Sigmoid colon (tissue), 7 donors: ENCODE data around the gene SOBP. TPM values are rescaled to one million over a fixed set of nuclear protein-coding genes. Genes with fewer than 3 reads are reported as not detected.

ENCODE experiments used
- DNase-seq: peaks from one replicate; pipeline ENCODE4 v3.0.0-alpha.2; 2019
- H3K27ac ChIP-seq, 4 donors: fragments of 200-600 bp; sonication (generic); one replicate each; pipeline ENCODE4 v1.5.1; 2016 to 2019; ENCODE audit warnings: mild to moderate bottlenecking in 1 of 4
- H3K27me3 ChIP-seq, 3 donors: fragments of 200-600 bp; sonication (generic); one replicate each; pipeline ENCODE4 v1.5.1; 2019; ENCODE audit warnings: mild to moderate bottlenecking in 1 of 3
- H3K36me3 ChIP-seq, 4 donors: fragments of 200-600 bp; sonication (generic); one replicate each; pipeline ENCODE4 v1.5.1; 2016 to 2019
- H3K4me1 ChIP-seq, 4 donors: fragments of 200-600 bp; sonication (generic); one replicate each; pipeline ENCODE4 v1.5.1; 2017 to 2019
- H3K4me3 ChIP-seq, 4 donors: fragments of 200-600 bp; sonication (generic); one replicate each; pipeline ENCODE4 v1.5.1; 2017 to 2019; ENCODE audit warnings: mild to moderate bottlenecking in 2 of 4, moderate library complexity in 1 of 4
- H3K9me3 ChIP-seq, 4 donors: fragments of 200-600 bp in 3 of 4; sonication (generic) in 3 of 4; one replicate each; pipeline versions ENCODE4 v1.5.1 to v1.6.1; 2013 to 2019
- EP300 ChIP-seq, 4 donors: sonication (generic); formaldehyde crosslinking; IDR thresholded peaks; one replicate each; pipeline ENCODE4 v1.6.1; 2017; ENCODE audit warnings: antibody characterized with exemption in 4 of 4
- POLR2A ChIP-seq, 2 donors: fragments of 450-650 bp; IDR thresholded peaks; one replicate each; pipeline ENCODE4 v1.6.1; 2016; ENCODE audit warnings: antibody characterized with exemption in 2 of 2, mild to moderate bottlenecking in 2 of 2, moderate library complexity in 2 of 2
- POLR2AphosphoS5 ChIP-seq, 4 donors: sonication (generic); formaldehyde crosslinking; IDR thresholded peaks; one replicate each; pipeline ENCODE4 v1.6.1; 2017; ENCODE audit warnings: antibody characterized with exemption in 4 of 4
- WGBS, 2 donors: extraction: QIAGEN DNeasy Blood & Tissue Kit; methylation state at CpG; one replicate each; pipeline ENCODE4 v1.1.7; 2013; 5-methylcytosine and 5-hydroxymethylcytosine counted together
- intact Hi-C: fragments of 100-400 bp; cut with DNase I; formaldehyde crosslinking; loops from one replicate; pipeline ENCODE4 v1.15.1; 2023
- polyA plus RNA-seq, 3 donors: library from polyadenylated mRNA; stranded (reverse); fragments of 200-250 nt; gene quantifications; one replicate each; pipeline ENCODE4 v1.2.3, GENCODE V29; 2013
- total RNA-seq, 4 donors: library from RNA; depleted of rRNA; stranded (reverse); fragments of >200 nt; gene quantifications; one replicate each; pipeline ENCODE4 v1.1.0, GENCODE V29; 2016
- TF ChIP-seq, protein P1 (sequence below), 4 experiments: fragments of 450-650 bp in 3 of 4; fragments of 200-600 bp in 1 of 4; IDR thresholded peaks; one replicate each; pipeline ENCODE4 v1.5.1; 2016 to 2019; ENCODE audit warnings: antibody characterized with exemption in 4 of 4, mild to moderate bottlenecking in 3 of 4, moderate library complexity in 2 of 4
- donor health status: healthy with polysubstance abuse.
- donor health status: Bipolar disorder and iron deficiency.
- donor health status: healthy.

Gene SOBP
- total and polyA plus RNA-seq, 7 donors, result 1.2 to 38.5 (median 16.8) TPM

GRCh38 chr6:107543088-107543487 is 53.2 kb downstream of the SOBP start:
- intact Hi-C loops, result no loop called here

GRCh38 chr6:107543567-107543966 is 53.6 kb downstream of the SOBP start:
- WGBS, 2 donors, result 90 to 96% methylated on average over 2 of the region's 2 CpGs
- no peak for DNase-seq
- peaks cover 0 to 29% (median 16%) of the 10 kb centered on the region in 4 donors for H3K4me1 ChIP-seq
- intact Hi-C loops, result no loop called here
- no peaks in the 10 kb centered on the region for H3K27me3 ChIP-seq
- H3K9me3 ChIP-seq, result no peaks in the 10 kb centered on the region
- no peak overlapping the region for H3K27ac ChIP-seq
- H3K36me3 ChIP-seq, result no peaks in the 10 kb centered on the region
- H3K4me3 ChIP-seq, result no peak overlapping the region
- no peak for TF ChIP-seq POLR2A (IDR thresholded peaks at IDR 0.05)
- TF ChIP-seq POLR2AphosphoS5 (IDR thresholded peaks at IDR 0.05), result no peak

More at GRCh38 chr6:107543088-107543487, 53.2 kb downstream of the SOBP start:
- no peaks in the 10 kb centered on the region for H3K36me3 ChIP-seq
- H3K27ac ChIP-seq, result no peak overlapping the region
- H3K4me3 ChIP-seq, result no peak overlapping the region
- peak; percentile 73 for DNase-seq
- no peaks in the 10 kb centered on the region for H3K9me3 ChIP-seq
- WGBS, 2 donors, result 81 to 92% methylated on average over 2 of the region's 2 CpGs
- H3K27me3 ChIP-seq, result no peaks in the 10 kb centered on the region
- peaks cover 0 to 29% (median 16%) of the 10 kb centered on the region in 4 donors for H3K4me1 ChIP-seq
- TF ChIP-seq POLR2A (IDR thresholded peaks at IDR 0.05), result no peak

DNA sequence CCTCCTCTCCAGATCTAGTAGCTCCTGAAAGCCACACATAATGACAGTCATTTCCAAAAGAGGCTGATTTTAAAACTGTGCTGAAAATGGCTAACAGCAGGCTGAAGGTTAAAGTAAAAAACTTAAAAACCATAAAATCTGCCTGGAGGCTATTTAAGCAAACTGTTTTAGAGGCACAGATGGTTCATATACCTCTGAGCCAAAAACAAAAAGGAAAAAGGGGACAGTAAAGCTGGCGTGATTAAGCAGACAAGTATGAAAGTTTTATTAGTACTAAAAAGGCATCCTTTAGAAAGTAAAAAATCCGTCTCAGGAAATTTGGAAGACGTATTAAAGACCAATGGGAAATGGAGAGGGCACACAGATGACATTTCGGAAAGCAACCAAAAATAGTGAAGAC is 55.8 kb downstream of the SOBP start:
- Histone ChIP-seq H3K27me3 (no peaks in the 10 kb centered on the region), H3K4me3 (no peak overlapping the region), H3K9me3 (no peaks in the 10 kb centered on the region), H3K36me3 (peaks cover 0 to 4% (median 0%) of the 10 kb centered on the region in 4 donors), H3K4me1 (peaks cover 0 to 17% (median 7%) of the 10 kb centered on the region in 4 donors), H3K27ac (peak overlapping the region in 2 of 4 donors; percentile 28 to 50)
- intact Hi-C loops, result no loop called here
- TF ChIP-seq POLR2A (IDR thresholded peaks at IDR 0.05), result no peak
- TF ChIP-seq, protein P1, sequence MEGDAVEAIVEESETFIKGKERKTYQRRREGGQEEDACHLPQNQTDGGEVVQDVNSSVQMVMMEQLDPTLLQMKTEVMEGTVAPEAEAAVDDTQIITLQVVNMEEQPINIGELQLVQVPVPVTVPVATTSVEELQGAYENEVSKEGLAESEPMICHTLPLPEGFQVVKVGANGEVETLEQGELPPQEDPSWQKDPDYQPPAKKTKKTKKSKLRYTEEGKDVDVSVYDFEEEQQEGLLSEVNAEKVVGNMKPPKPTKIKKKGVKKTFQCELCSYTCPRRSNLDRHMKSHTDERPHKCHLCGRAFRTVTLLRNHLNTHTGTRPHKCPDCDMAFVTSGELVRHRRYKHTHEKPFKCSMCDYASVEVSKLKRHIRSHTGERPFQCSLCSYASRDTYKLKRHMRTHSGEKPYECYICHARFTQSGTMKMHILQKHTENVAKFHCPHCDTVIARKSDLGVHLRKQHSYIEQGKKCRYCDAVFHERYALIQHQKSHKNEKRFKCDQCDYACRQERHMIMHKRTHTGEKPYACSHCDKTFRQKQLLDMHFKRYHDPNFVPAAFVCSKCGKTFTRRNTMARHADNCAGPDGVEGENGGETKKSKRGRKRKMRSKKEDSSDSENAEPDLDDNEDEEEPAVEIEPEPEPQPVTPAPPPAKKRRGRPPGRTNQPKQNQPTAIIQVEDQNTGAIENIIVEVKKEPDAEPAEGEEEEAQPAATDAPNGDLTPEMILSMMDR (IDR thresholded peaks at IDR 0.05), result no peak
- TF ChIP-seq EP300 (IDR thresholded peaks at IDR 0.05), result no peak
- no peak for TF ChIP-seq POLR2AphosphoS5 (IDR thresholded peaks at IDR 0.05)
- DNase-seq, result no peak
- 79 to 82% methylated on average over 4 of the region's 4 CpGs for WGBS, 2 donors

GRCh38 chr6:107546691-107547450 is 57.0 kb downstream of the SOBP start:
- no peak for TF ChIP-seq POLR2A (IDR thresholded peaks at IDR 0.05)
- TF ChIP-seq POLR2AphosphoS5 (IDR thresholded peaks at IDR 0.05), result no peak
- no peak for TF ChIP-seq EP300 (IDR thresholded peaks at IDR 0.05)
- TF ChIP-seq, protein P1 (IDR thresholded peaks at IDR 0.05), result no peak
- WGBS, 2 donors, result 84 to 85% methylated on average over 6 of the region's 6 CpGs
- intact Hi-C loops, result no loop called here

DNA sequence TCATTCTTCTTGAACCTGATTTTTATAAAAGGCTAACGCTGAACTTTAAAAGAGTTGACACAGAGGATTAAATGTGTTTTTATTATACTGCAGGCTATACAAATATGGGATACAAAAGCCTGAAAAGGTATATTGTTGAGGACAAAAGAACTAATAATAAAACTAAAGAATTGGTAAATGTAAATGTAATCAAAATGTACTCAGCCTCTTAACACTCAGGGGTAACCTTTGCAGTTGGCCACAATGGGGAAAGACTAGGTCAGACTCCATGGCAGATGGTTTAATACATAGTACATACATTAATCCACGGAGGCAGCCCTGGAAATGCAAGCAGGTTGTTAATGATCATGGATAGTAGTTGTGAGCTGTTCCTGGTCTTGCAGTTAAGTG is 57.5 kb downstream of the SOBP start:
- no peak for DNase-seq
- 58 to 77% methylated on average over 2 of the region's 2 CpGs for WGBS, 2 donors
- Histone ChIP-seq H3K27ac (no peak overlapping the region), H3K4me3 (no peak overlapping the region), H3K9me3 (no peaks in the 10 kb centered on the region), H3K4me1 (peaks cover 0 to 14% (median 7%) of the 10 kb centered on the region in 4 donors), H3K27me3 (no peaks in the 10 kb centered on the region), H3K36me3 (peaks cover 0 to 7% (median 0%) of the 10 kb centered on the region in 4 donors)
- intact Hi-C loops, result no loop called here
- no peak for TF ChIP-seq EP300 (IDR thresholded peaks at IDR 0.05)

More at GRCh38 chr6:107546691-107547450, 57.0 kb downstream of the SOBP start:
- Histone ChIP-seq H3K36me3 (peaks cover 0 to 7% (median 0%) of the 10 kb centered on the region in 4 donors), H3K9me3 (no peaks in the 10 kb centered on the region), H3K4me3 (no peak overlapping the region), H3K4me1 (peaks cover 0 to 14% (median 7%) of the 10 kb centered on the region in 4 donors), H3K27me3 (no peaks in the 10 kb centered on the region), H3K27ac (peak overlapping the region in 1 of 4 donors; percentile 50)
- DNase-seq, result no peak

DNA sequence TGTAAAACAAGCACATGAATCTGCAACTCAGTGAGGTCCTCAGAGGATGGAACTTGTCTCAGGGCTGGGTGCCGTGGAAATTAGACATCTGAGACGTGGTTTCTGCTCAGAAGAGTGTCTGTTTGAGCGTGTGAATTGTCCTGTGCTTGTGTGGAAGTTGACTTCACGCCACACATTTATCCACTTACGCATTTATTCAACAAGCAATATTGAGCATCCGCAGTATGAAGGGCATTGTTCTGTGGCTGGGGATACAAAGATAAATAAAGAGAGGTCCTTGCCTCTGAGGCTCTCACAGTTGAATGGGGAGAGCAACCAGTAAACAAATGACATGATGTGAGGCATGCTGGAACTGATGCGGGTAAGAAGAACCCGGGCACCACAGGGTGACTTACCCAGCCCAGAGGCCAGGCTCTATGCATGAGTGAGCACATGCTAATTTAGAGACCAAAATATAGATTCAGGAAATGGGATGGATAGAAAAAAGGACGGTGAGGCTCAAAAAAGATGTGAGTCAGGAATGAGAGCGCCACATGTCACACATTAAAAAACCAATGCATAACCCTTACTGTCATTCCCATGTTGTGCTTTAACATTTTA is 60.4 kb downstream of the SOBP start:
- no peaks in the 10 kb centered on the region for H3K27me3 ChIP-seq
- no peak overlapping the region for H3K4me3 ChIP-seq
- intact Hi-C loops, result no loop called here
- peaks cover 0 to 12% (median 5%) of the 10 kb centered on the region in 4 donors for H3K4me1 ChIP-seq
- H3K9me3 ChIP-seq, result no peaks in the 10 kb centered on the region
- TF ChIP-seq POLR2A (IDR thresholded peaks at IDR 0.05) (no peak), POLR2AphosphoS5 (IDR thresholded peaks at IDR 0.05) (no peak), EP300 (IDR thresholded peaks at IDR 0.05) (no peak)
- TF ChIP-seq, protein P1 (IDR thresholded peaks at IDR 0.05), result no peak
- 87 to 97% methylated on average over 10 of the region's 10 CpGs for WGBS, 2 donors
- H3K27ac ChIP-seq, result no peak overlapping the region
- H3K36me3 ChIP-seq, result peaks cover 0 to 7% (median 0%) of the 10 kb centered on the region in 4 donors
- no peak for DNase-seq
